Measurements from ENCODE around the gene OTOP3.

- TF ChIP-seq CTCF (optimal IDR thresholded peaks at IDR 0.05 in 1 of 3, IDR thresholded peaks at IDR 0.05 in 1 of 3, conservative IDR thresholded peaks at IDR 0.05 in 1 of 3; ENCODE audit: extremely low read depth in 1 of 3, insufficient read depth in 2 of 3, low read length in 3 of 3) (no peak), EZH2 (IDR thresholded peaks at IDR 0.05; ENCODE audit: low read length) (no peak)
These were observed 30.9 kb upstream of the OTOP3 start for GRCh38 chr17:74904687-74905409.
